Heart left ventricle (tissue), 16 donors: ENCODE results near the gene ALG8. TPM values are rescaled to one million over a fixed set of nuclear protein-coding genes. Genes with fewer than 3 reads are reported as not detected.
"Not testable (repeated sequence)": the region's sequence is repeated elsewhere in the genome, so short reads cannot be mapped to it uniquely, and the experiment has no call there.

Experiments used
- ATAC-seq, 4 donors: fragments of 200-7000 bp; cut with Tn5 transposase; one replicate each; pipeline ENCODE4 v1.9.1; 2020 to 2022; ENCODE audit warnings: moderate library complexity in 4 of 4, mild to moderate bottlenecking in 3 of 4, moderate number of reproducible peaks in 1 of 4
- DNase-seq, 5 donors: peaks; one replicate each; pipeline ENCODE4 v3.0.0-alpha.2; 2020
- H3K27ac ChIP-seq, 12 donors: fragments of 200-600 bp; sonication (generic) in 4 of 12; one replicate each; pipeline versions ENCODE4 v1.5.0 to v1.8.0; 2016 to 2022; ENCODE audit warnings: mild to moderate bottlenecking in 2 of 12
- H3K27me3 ChIP-seq, 9 donors: fragments of 200-600 bp; sonication (generic) in 2 of 9; one replicate each; pipeline versions ENCODE4 v1.5.1 to v1.8.0; 2016 to 2022; ENCODE audit warnings: mild to moderate bottlenecking in 3 of 9
- H3K36me3 ChIP-seq, 9 donors: fragments of 200-600 bp; sonication (generic) in 2 of 9; one replicate each; pipeline versions ENCODE4 v1.5.0 to v1.8.0; 2018 to 2022; ENCODE audit warnings: mild to moderate bottlenecking in 2 of 9
- H3K4me1 ChIP-seq, 12 donors: fragments of 200-600 bp; sonication (generic) in 4 of 12; one replicate each; pipeline versions ENCODE4 v1.5.0 to v1.8.0; 2016 to 2022; ENCODE audit warnings: mild to moderate bottlenecking in 3 of 12
- H3K4me3 ChIP-seq, 12 donors: fragments of 200-600 bp; sonication (generic) in 4 of 12; one replicate each; pipeline versions ENCODE4 v1.5.0 to v1.8.0; 2017 to 2022; ENCODE audit warnings: mild to moderate bottlenecking in 9 of 12, moderate library complexity in 4 of 12
- H3K9me3 ChIP-seq, 12 donors: fragments of 200-600 bp; sonication (generic) in 4 of 12; one replicate each; pipeline versions ENCODE4 v1.5.0 to v1.8.0; 2016 to 2022; ENCODE audit warnings: mild to moderate bottlenecking in 1 of 12
- CTCF ChIP-seq, 12 donors: fragments of 200-600 bp; sonication (generic) in 4 of 12; IDR thresholded peaks; one replicate each; pipeline versions ENCODE4 v1.5.0 to v1.8.0; 2018 to 2022; ENCODE audit warnings: antibody characterized with exemption in 12 of 12, mild to moderate bottlenecking in 5 of 12
- POLR2A ChIP-seq, 2 donors: fragments of 450-650 bp; IDR thresholded peaks; one replicate each; pipeline ENCODE4 v1.6.1; 2017; ENCODE audit warnings: antibody characterized with exemption in 2 of 2, mild to moderate bottlenecking in 2 of 2, moderate library complexity in 2 of 2
- WGBS, 4 donors: extraction: QIAGEN DNeasy Blood & Tissue Kit in 2 of 4; methylation state at CpG; one replicate each; pipeline versions ENCODE4 v1.1.5 to v1.1.7; 2013 to 2018; 5-methylcytosine and 5-hydroxymethylcytosine counted together
- intact Hi-C, 10 donors: fragments of 100-400 bp; cut with DNase I; formaldehyde crosslinking; loops; one replicate each; pipeline versions ENCODE4 v1.11.1 to v1.14.2; 2022
- polyA plus RNA-seq, 2 donors: library from polyadenylated mRNA; stranded (reverse); fragments of 200-250 nt; gene quantifications; one replicate each; pipeline ENCODE4 v1.2.3, GENCODE V29; 2013
- total RNA-seq, 9 donors: library from RNA; depleted of rRNA in 2 of 9; stranded (reverse); fragments of >200 nt in 2 of 9; fragmentation: NEBNext Ultra II Directional in 3 of 9; extraction: Animal tissue kit (Norgen Biotek cat#: 25700) in 3 of 9; gene quantifications; one replicate each; pipeline versions ENCODE4 v1.1.0 to v1.2.4, GENCODE V29; 2016 to 2023
- donor health status: ischemic (EF 13 %, LVEDD 7.1; RV severe dilation, severe dysfunction).
- donor health status: healthy with polysubstance abuse.
- donor health status: DM: no; HTN: yes; CAD: no.
- donor health status: DM: no; HTN: no; CAD: no.
- donor health status: ischemic (EF 25% LVEDD 6.9; RV normal size, moderate dysfunction).
- donor health status: ischemic (EF 25% LVEDD 5.7; RV mildly dilated, moderate dysfunction).
- donor health status: healthy.
- donor health status: DM: yes; HTN: yes; CAD: no.
- donor health status: ischemic (EF 35%, LVEDD 5.7; RV mildly dilated, moderate dysfunction).
- donor health status: nonischemic (EF 11% LVEDD 7.7; RV severe dilation, severe dysfunction).
- donor health status: DM: yes; HTN: yes; CAD: no.
- donor health status: PGD.
- donor health status: ischemic (EF 29% LVEDD 5.4; RV normal size, mild dysfunction).
- donor health status: nonischemic (EF 23%, LVEDD 6.1; RV moderate dilation, normal function).

The ALG8 gene
- total and polyA plus RNA-seq, 11 donors = 14.1 to 39.5 (median 19.0) TPM

GRCh38 chr11:78179459-78180071 is 40.1 kb upstream of the ALG8 start:
- Histone ChIP-seq H3K9me3 (no peaks in the 10 kb centered on the region), H3K4me3 (no peak overlapping the region), H3K27me3 (no peaks in the 10 kb centered on the region), H3K36me3 (peaks cover 0 to 22% (median 5%) of the 10 kb centered on the region in 9 donors), H3K4me1 (peaks cover 0 to 8% (median 0%) of the 10 kb centered on the region in 12 donors), H3K27ac (no peak overlapping the region)
- TF ChIP-seq CTCF (IDR thresholded peaks at IDR 0.05) (no peak), POLR2A (IDR thresholded peaks at IDR 0.05) (no peak)
- ATAC-seq (peak in 3 of 4 donors; percentile 24 to 63 (median 54)), DNase-seq (no peak)
- intact Hi-C loops = loop anchor here in 3 of 10 donors (10.0 kb wide), 2 partner anchors 95 to 105 kb away; partner anchors contain the start of gene NDUFC2 (in 1 of the 3)
- whole genome bisulfite sequencing, 4 donors = 88 to 96% (median 92%) methylated on average over 7 of the region's 7 CpGs

DNA sequence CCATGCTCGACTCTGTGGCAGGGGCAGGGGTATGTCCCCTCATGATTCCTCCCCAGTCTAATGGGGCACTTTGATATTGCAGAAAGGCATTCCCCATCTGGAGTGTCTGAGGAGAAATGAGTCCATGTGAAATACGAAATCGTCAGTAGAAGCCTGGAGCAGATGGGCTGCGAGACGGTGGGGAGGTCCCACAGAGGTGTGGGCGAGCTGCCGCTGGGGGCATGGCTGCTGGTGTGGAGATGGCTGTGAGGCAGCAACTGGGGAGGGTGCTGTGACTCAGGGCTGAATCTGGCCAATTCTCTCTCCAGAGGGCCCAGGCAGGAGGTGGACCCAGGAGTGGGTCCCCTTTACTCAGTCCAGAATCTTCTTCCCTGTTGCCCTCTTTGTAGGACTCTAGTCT is 37.8 kb upstream of the ALG8 start:
- Histone ChIP-seq H3K4me3 (no peak overlapping the region), H3K9me3 (no peaks in the 10 kb centered on the region), H3K4me1 (peaks cover 0 to 11% (median 0%) of the 10 kb centered on the region in 12 donors), H3K27ac (no peak overlapping the region), H3K36me3 (peaks cover 0 to 34% (median 19%) of the 10 kb centered on the region in 9 donors), H3K27me3 (no peaks in the 10 kb centered on the region)
- TF ChIP-seq CTCF (IDR thresholded peaks at IDR 0.05) (no peak), POLR2A (IDR thresholded peaks at IDR 0.05) (no peak)
- intact Hi-C loops = no loop called here
- 91 to 95% (median 93%) methylated on average over 7 of the region's 7 CpGs for WGBS, 4 donors
- DNase-seq = no peak
- no peak for ATAC-seq

DNA sequence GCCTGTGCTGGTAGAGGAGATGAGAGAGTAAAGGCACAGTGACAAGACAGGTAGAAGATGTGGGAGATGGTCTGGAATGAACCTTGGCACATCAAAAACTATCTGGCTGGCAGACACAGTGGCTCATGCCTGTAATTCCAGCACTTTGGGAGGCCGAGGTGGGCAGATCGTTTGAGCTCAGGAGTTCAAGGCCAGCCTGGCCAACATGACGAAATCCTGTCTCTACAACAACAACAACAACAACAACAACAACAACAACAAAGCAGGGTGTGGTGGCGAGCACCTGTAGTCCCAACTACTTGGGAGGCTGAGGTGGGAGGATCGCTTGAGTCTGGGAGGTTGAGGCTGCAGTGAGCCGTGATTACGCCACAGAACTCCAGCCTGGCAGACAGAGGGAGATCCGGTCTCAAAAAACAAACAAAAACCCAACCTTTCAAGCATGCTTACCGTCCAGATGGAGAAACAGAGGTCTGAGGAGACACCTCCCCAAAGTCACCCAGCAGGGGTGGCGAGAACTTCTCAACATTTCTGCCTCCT is 37.2 kb upstream of the ALG8 start:
- H3K4me3 ChIP-seq = no peak overlapping the region
- ATAC-seq (no peak), DNase-seq (no peak)
- peaks cover 0 to 39% (median 17%) of the 10 kb centered on the region in 9 donors for H3K36me3 ChIP-seq
- H3K27me3 ChIP-seq = no peaks in the 10 kb centered on the region
- intact Hi-C loops = no loop called here
- TF ChIP-seq CTCF (IDR thresholded peaks at IDR 0.05) (no peak), POLR2A (IDR thresholded peaks at IDR 0.05) (no peak)
- H3K27ac ChIP-seq = no peak overlapping the region
- WGBS, 4 donors = 93 to 96% (median 95%) methylated on average over 10 of the region's 10 CpGs
- H3K4me1 ChIP-seq = peaks cover 0 to 11% (median 0%) of the 10 kb centered on the region in 12 donors
- no peaks in the 10 kb centered on the region for H3K9me3 ChIP-seq

- H3K4me3 ChIP-seq, ATAC-seq, H3K27me3 ChIP-seq, intact Hi-C loops, H3K27ac ChIP-seq, DNase-seq, H3K9me3 ChIP-seq: not testable (repeated sequence)
- H3K36me3 ChIP-seq = peaks cover 0 to 39% (median 14%) of the 10 kb centered on the region in 9 donors
- 95 to 99% (median 98%) methylated on average over 3 of the region's 3 CpGs for WGBS, 4 donors
- peaks cover 0 to 11% (median 0%) of the 10 kb centered on the region in 12 donors for H3K4me1 ChIP-seq
These were observed 36.4 kb upstream of the ALG8 start for GRCh38 chr11:78175862-78176261.
